Spleen (tissue), 11 donors: ENCODE data around the gene DIP2C. TPM values are rescaled to one million over a fixed set of nuclear protein-coding genes. Genes with fewer than 3 reads are reported as not detected.

Source experiments
- DNase-seq: peaks from one replicate; pipeline ENCODE4 v3.0.0-alpha.2; 2020
- H3K27ac ChIP-seq, 8 donors: fragments of 200-600 bp; sonication (generic) in 7 of 8; 1 replicate in 4 of 8; 2 replicates in 4 of 8; pipeline versions ENCODE4 v1.5.0 to v1.8.0; 2016 to 2021; ENCODE audit warnings: inconsistent platforms in 4 of 8, mild to moderate bottlenecking in 4 of 8, moderate library complexity in 1 of 8
- H3K27me3 ChIP-seq, 7 donors: fragments of 200-600 bp; sonication (generic) in 6 of 7; replicated peaks in 1 of 7; 1 replicate in 4 of 7; 2 replicates in 3 of 7; pipeline versions ENCODE4 v1.5.0 to v1.8.0; 2016 to 2021; ENCODE audit warnings: inconsistent platforms in 3 of 7, mild to moderate bottlenecking in 1 of 7
- H3K36me3 ChIP-seq, 6 donors: fragments of 200-600 bp; sonication (generic) in 5 of 6; 1 replicate in 4 of 6; 2 replicates in 2 of 6; pipeline versions ENCODE4 v1.5.0 to v1.8.0; 2016 to 2021; ENCODE audit warnings: inconsistent platforms in 2 of 6
- H3K4me1 ChIP-seq, 6 donors: fragments of 200-600 bp; sonication (generic) in 5 of 6; 1 replicate in 3 of 6; 2 replicates in 3 of 6; pipeline versions ENCODE4 v1.5.0 to v1.8.0; 2016 to 2021; ENCODE audit warnings: inconsistent platforms in 3 of 6
- H3K4me3 ChIP-seq, 8 donors: fragments of 200-600 bp; sonication (generic) in 7 of 8; 1 replicate in 4 of 8; 2 replicates in 4 of 8; pipeline versions ENCODE4 v1.5.0 to v1.8.0; 2016 to 2021; ENCODE audit warnings: inconsistent platforms in 4 of 8, mild to moderate bottlenecking in 4 of 8, moderate library complexity in 2 of 8
- H3K9me3 ChIP-seq, 8 donors: fragments of 200-600 bp; sonication (generic) in 7 of 8; 1 replicate in 4 of 8; 2 replicates in 4 of 8; pipeline versions ENCODE4 v1.5.0 to v1.8.0; 2016 to 2021; ENCODE audit warnings: inconsistent platforms in 4 of 8
- POLR2A ChIP-seq, 3 donors: fragments of 450-650 bp; IDR thresholded peaks; one replicate each; pipeline ENCODE4 v1.5.1; 2017; ENCODE audit warnings: antibody characterized with exemption in 3 of 3, mild to moderate bottlenecking in 1 of 3
- POLR2AphosphoS5 ChIP-seq, 3 donors: sonication (generic); formaldehyde crosslinking; IDR thresholded peaks; one replicate each; pipeline ENCODE4 v1.5.1; 2017; ENCODE audit warnings: antibody characterized with exemption in 3 of 3
- WGBS, 5 donors: extraction: QIAGEN DNeasy Blood & Tissue Kit in 3 of 5; methylation state at CpG; one replicate each; pipeline versions ENCODE4 v1.1.5 to v1.1.7; 2013 to 2018; 5-methylcytosine and 5-hydroxymethylcytosine counted together
- intact Hi-C: fragments of 100-400 bp; cut with DNase I; formaldehyde crosslinking; loops from one replicate; pipeline ENCODE4 v1.15.0; 2023; ENCODE audit warnings: low total_unique reads
- polyA plus RNA-seq, 3 donors: library from polyadenylated mRNA; stranded (reverse); fragments of 200-250 nt; gene quantifications; one replicate each; pipeline ENCODE4 v1.2.1, GENCODE V29; 2013
- total RNA-seq, 7 donors: library from RNA; depleted of rRNA in 3 of 7; stranded (reverse); fragments of >200 nt in 3 of 7; fragmentation: NEBNext Ultra II Directional in 4 of 7; extraction: Animal tissue kit (Norgen Biotek cat#: 25700) in 4 of 7; gene quantifications; one replicate each; pipeline versions ENCODE4 v1.1.0 to v1.2.1, GENCODE V29; 2016 to 2021
- TF ChIP-seq, protein P1 (sequence below), 11 experiments: fragments of 200-600 bp in 7 of 11; fragments of 450-650 bp in 4 of 11; sonication (generic) in 4 of 11; IDR thresholded peaks in 8 of 11; conservative IDR thresholded peaks in 3 of 11; 1 replicate in 7 of 11; 2 replicates in 4 of 11; pipeline versions ENCODE4 v1.4.0 to v1.8.0; 2016 to 2021; ENCODE audit warnings: antibody characterized with exemption in 11 of 11, inconsistent platforms in 4 of 11, mild to moderate bottlenecking in 1 of 11
- donor health status: healthy with polysubstance abuse.
- donor health status: DM: no; HTN: no; CAD: no; lungs with moderate emphysema.
- donor health status: DM: no; HTN: no; CAD: no.
- donor health status: Bipolar disorder and iron deficiency.
- donor health status: healthy.
- donor health status: DM: no; HTN: no; CAD: no.
- donor health status: DM: yes; HTN: yes; CAD: no.

DIP2C gene
- total and polyA plus RNA-seq, 10 donors = 2.2 to 13.1 (median 9.0) TPM

DNA sequence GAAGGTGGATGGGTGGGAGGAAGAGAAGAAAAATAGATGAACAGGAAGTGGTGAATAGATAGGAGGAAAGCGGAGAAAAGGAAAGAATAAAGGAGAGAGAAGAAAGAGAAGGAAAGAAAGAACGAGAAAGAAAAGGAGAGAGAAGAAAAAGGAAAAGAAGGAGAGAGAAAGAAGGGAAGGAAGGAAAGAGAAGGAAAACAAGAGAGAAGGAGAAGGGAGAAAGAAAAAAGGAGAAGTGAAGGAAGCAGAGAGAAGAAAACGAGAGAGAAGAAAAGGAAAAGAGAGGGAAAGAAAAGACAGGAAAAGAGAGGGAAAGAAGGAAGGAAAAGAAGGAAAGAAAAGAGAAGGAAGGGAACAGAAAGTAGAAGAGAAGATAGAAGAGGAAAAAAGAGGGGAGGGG lies 211.8 kb downstream of the DIP2C start:
- DNase-seq = no peak
- H3K27me3 ChIP-seq = no peaks in the 10 kb centered on the region
- no peaks in the 10 kb centered on the region for H3K36me3 ChIP-seq
- H3K4me3 ChIP-seq = no peak overlapping the region
- peaks cover 0 to 6% (median 0%) of the 10 kb centered on the region in 6 donors for H3K4me1 ChIP-seq
- no peaks in the 10 kb centered on the region for H3K9me3 ChIP-seq
- 76 to 90% (median 84%) methylated on average over 3 of the region's 3 CpGs for WGBS, 5 donors
- intact Hi-C loops = no loop called here
- TF ChIP-seq, protein P1, sequence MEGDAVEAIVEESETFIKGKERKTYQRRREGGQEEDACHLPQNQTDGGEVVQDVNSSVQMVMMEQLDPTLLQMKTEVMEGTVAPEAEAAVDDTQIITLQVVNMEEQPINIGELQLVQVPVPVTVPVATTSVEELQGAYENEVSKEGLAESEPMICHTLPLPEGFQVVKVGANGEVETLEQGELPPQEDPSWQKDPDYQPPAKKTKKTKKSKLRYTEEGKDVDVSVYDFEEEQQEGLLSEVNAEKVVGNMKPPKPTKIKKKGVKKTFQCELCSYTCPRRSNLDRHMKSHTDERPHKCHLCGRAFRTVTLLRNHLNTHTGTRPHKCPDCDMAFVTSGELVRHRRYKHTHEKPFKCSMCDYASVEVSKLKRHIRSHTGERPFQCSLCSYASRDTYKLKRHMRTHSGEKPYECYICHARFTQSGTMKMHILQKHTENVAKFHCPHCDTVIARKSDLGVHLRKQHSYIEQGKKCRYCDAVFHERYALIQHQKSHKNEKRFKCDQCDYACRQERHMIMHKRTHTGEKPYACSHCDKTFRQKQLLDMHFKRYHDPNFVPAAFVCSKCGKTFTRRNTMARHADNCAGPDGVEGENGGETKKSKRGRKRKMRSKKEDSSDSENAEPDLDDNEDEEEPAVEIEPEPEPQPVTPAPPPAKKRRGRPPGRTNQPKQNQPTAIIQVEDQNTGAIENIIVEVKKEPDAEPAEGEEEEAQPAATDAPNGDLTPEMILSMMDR (IDR thresholded peaks at IDR 0.05 in 8 of 11, conservative IDR thresholded peaks at IDR 0.05 in 3 of 11) = no peak
- no peak for TF ChIP-seq POLR2A (IDR thresholded peaks at IDR 0.05)
- TF ChIP-seq POLR2AphosphoS5 (IDR thresholded peaks at IDR 0.05) = no peak
- no peak overlapping the region for H3K27ac ChIP-seq

DNA sequence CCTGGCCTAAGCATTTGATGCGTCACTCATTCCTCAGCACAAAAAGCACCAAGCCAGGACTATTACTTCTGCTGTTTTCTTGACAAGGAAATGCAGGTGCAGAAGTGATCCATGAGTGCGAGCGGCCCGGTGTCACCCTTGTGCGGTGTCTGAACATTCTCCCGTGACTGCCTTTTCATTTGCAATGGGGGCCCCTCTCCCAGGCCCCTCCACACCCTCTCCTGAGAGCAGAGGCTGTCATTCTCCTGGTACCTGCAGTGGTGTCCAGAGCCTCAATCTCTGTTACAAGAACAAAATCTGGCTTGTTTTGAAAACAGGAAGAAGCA lies 213.1 kb downstream of the DIP2C start:
- H3K9me3 ChIP-seq = no peaks in the 10 kb centered on the region
- H3K27me3 ChIP-seq = no peaks in the 10 kb centered on the region
- peaks cover 0 to 3% (median 0%) of the 10 kb centered on the region in 6 donors for H3K36me3 ChIP-seq
- DNase-seq = no peak
- peaks cover 0 to 6% (median 0%) of the 10 kb centered on the region in 6 donors for H3K4me1 ChIP-seq
- TF ChIP-seq, protein P1 (IDR thresholded peaks at IDR 0.05 in 8 of 11, conservative IDR thresholded peaks at IDR 0.05 in 3 of 11) = no peak
- H3K4me3 ChIP-seq = no peak overlapping the region
- intact Hi-C loops = no loop called here
- H3K27ac ChIP-seq = peak overlapping the region in 4 of 8 donors; percentile 16 to 38 (median 28)
- 85 to 93% (median 86%) methylated on average over 6 of the region's 6 CpGs for WGBS, 5 donors

DNA sequence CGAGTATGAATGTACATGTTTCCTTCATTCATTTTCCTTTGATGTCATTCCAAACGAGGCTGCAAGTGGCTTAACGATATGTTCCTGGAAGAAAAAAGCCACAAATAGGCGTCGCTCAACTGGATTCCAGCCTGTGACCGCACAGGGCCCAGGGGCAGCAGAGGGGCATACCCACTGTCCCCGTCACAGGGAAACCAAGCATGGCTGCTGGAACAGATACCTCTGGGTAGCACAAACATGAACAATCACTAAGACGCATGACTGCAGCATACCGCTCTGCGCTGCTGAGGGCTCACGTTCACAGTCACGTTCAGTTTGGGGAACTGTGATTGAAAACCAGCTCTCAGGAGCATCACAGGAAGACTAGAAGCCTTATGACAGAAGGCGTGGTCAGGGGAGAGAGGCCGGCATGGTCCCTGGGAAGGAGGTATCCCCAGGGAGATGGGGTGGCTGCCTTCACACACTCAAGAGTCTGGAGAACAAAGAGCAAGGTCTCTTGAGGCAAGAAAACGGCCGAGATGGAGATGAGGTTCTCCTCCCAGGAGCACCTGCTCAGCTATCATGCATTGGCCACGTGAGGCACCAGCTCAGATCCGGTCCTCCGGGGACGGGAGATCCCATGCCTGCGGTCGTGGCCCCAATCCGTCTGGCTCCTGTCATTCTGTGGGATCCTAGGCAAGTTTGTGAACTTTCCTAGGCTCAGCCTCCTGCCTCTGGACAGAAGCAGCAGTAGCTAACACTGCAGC lies 213.6 kb downstream of the DIP2C start:
- no peak for DNase-seq
- H3K9me3 ChIP-seq = no peaks in the 10 kb centered on the region
- peak overlapping the region in 3 of 8 donors; percentile 16 to 38 (median 29) for H3K27ac ChIP-seq
- WGBS, 5 donors = 81 to 89% (median 84%) methylated on average over 22 to 23 of the region's 23 CpGs
- intact Hi-C loops = no loop called here
- peaks cover 0 to 6% (median 0%) of the 10 kb centered on the region in 6 donors for H3K4me1 ChIP-seq
- no peak overlapping the region for H3K4me3 ChIP-seq
- peaks cover 0 to 8% (median 0%) of the 10 kb centered on the region in 6 donors for H3K36me3 ChIP-seq
- TF ChIP-seq, protein P1 (IDR thresholded peaks at IDR 0.05 in 8 of 11, conservative IDR thresholded peaks at IDR 0.05 in 3 of 11) = no peak
- TF ChIP-seq POLR2A (IDR thresholded peaks at IDR 0.05) (no peak), POLR2AphosphoS5 (IDR thresholded peaks at IDR 0.05) (no peak)
- no peaks in the 10 kb centered on the region for H3K27me3 ChIP-seq

DNA sequence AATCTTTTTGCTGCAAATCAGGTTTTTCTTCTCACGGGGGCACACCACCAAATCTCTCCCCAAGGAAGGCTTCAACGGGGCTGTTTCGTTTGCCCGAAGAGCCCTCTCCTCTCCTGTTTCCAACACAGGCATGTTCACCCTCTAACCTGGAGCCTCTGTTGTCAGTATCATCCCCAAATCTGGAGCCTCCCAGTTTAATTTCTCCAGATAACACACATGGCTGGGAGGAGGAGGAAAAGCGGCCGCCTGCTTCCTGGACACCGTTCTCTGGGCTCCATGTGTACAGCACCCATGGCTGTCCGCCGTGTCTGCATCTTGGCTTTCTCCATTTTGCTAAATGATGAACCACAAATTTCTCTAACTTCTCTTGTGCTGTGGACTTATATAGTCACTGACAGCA lies 214.5 kb downstream of the DIP2C start:
- Histone ChIP-seq H3K27ac (no peak overlapping the region), H3K4me3 (no peak overlapping the region), H3K36me3 (peaks cover 0 to 16% (median 0%) of the 10 kb centered on the region in 6 donors), H3K27me3 (no peaks in the 10 kb centered on the region), H3K9me3 (no peaks in the 10 kb centered on the region), H3K4me1 (peaks cover 0 to 6% (median 0%) of the 10 kb centered on the region in 6 donors)
- DNase-seq = no peak
- intact Hi-C loops = no loop called here
- 86 to 97% (median 87%) methylated on average over 9 of the region's 9 CpGs for WGBS, 5 donors
- no peak for TF ChIP-seq POLR2AphosphoS5 (IDR thresholded peaks at IDR 0.05)
